Measurements from ENCODE around the gene SUV39H2. TPM values are rescaled to one million over a fixed set of nuclear protein-coding genes. Genes with fewer than 3 reads are reported as not detected.
"Not testable (repeated sequence)": the region's sequence is repeated elsewhere in the genome, so short reads cannot be mapped to it uniquely, and the experiment has no call there.

Gene SUV39H2
- total RNA-seq, 3 donors from 2014 or later, result 19.6 to 22.0 (median 21.6) TPM

DNA sequence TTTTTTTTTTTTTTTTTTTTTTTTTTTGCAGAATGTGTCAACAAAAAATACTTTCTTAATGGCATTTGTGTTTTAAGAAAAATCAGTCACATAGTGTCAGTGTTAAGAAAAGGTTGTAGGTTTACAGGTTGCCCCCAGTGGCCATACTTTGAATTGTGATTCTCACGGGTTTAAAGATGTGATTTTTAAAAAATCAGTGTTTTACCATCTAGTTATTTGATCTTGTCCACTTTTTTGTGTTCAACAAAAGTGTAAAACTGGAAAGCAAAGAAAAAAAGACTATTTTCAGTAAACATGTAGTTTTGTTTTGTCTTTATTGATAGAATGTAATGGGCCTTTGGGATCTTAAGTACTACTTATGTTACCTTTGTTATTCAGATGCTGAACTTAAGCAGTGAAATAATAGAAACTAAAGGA is 25.7 kb downstream of the SUV39H2 start:
- Mint-ChIP-seq H3K36me3 (ENCODE audit: insufficient read depth) (peaks cover 27% of the 10 kb centered on the region), H3K4me1 (ENCODE audit: low read depth) (peaks cover 12% of the 10 kb centered on the region), H3K9me3 (peaks cover 2% of the 10 kb centered on the region), H3K4me3 (no peak overlapping the region), H3K27me3 (ENCODE audit: low read depth) (no peaks in the 10 kb centered on the region)
- DNase-seq, result no peak
- ATAC-seq, result peak in 1 of 2 donors; percentile 46

GRCh38 chr10:14904864-14905263 is 26.2 kb downstream of the SUV39H2 start:
- Mint-ChIP-seq H3K9me3 (peaks cover 2% of the 10 kb centered on the region), H3K4me3 (no peak overlapping the region), H3K27me3 (ENCODE audit: low read depth) (no peaks in the 10 kb centered on the region), H3K36me3 (ENCODE audit: insufficient read depth) (peaks cover 23% of the 10 kb centered on the region), H3K4me1 (ENCODE audit: low read depth) (peaks cover 12% of the 10 kb centered on the region)
- no peak for DNase-seq
- no peak for ATAC-seq

- H3K4me1 Mint-ChIP-seq (ENCODE audit: low read depth), result peaks cover 14% of the 10 kb centered on the region
- peaks cover 2% of the 10 kb centered on the region for H3K9me3 Mint-ChIP-seq
- no peaks in the 10 kb centered on the region for H3K27me3 Mint-ChIP-seq (ENCODE audit: low read depth)
- H3K36me3 Mint-ChIP-seq (ENCODE audit: insufficient read depth), result peaks cover 31% of the 10 kb centered on the region
- no peak for DNase-seq
- no peak for ATAC-seq
- no peak overlapping the region for H3K4me3 Mint-ChIP-seq
Observed at GRCh38 chr10:14905890-14906289, 27.2 kb downstream of the SUV39H2 start.

- H3K36me3 Mint-ChIP-seq (ENCODE audit: insufficient read depth), result peaks cover 40% of the 10 kb centered on the region
Observed at GRCh38 chr10:14906765-14907164, 28.1 kb downstream of the SUV39H2 start.

GRCh38 chr10:14907591-14907990 is 28.9 kb downstream of the SUV39H2 start:
- not testable (repeated sequence) for H3K9me3 Mint-ChIP-seq; ATAC-seq; H3K27me3 Mint-ChIP-seq (ENCODE audit: low read depth); DNase-seq; H3K4me3 Mint-ChIP-seq
- Mint-ChIP-seq H3K4me1 (ENCODE audit: low read depth) (peaks cover 21% of the 10 kb centered on the region), H3K36me3 (ENCODE audit: insufficient read depth) (peaks cover 46% of the 10 kb centered on the region)

More at GRCh38 chr10:14906765-14907164, 28.1 kb downstream of the SUV39H2 start:
- no peak for DNase-seq
- peaks cover 2% of the 10 kb centered on the region for H3K9me3 Mint-ChIP-seq
- H3K4me3 Mint-ChIP-seq, result no peak overlapping the region
- H3K27me3 Mint-ChIP-seq (ENCODE audit: low read depth), result no peaks in the 10 kb centered on the region
- H3K4me1 Mint-ChIP-seq (ENCODE audit: low read depth), result peaks cover 21% of the 10 kb centered on the region
- ATAC-seq, result no peak

GRCh38 chr10:14909101-14909500 is 30.4 kb downstream of the SUV39H2 start:
- Mint-ChIP-seq H3K36me3 (ENCODE audit: insufficient read depth) (peaks cover 55% of the 10 kb centered on the region), H3K9me3 (peaks cover 2% of the 10 kb centered on the region), H3K27me3 (ENCODE audit: low read depth) (no peaks in the 10 kb centered on the region), H3K4me3 (no peak overlapping the region), H3K4me1 (ENCODE audit: low read depth) (peaks cover 25% of the 10 kb centered on the region)
- ATAC-seq (no peak), DNase-seq (no peak)

GRCh38 chr10:14910953-14911352 is 32.3 kb downstream of the SUV39H2 start:
- Mint-ChIP-seq H3K27me3 (ENCODE audit: low read depth) (no peaks in the 10 kb centered on the region), H3K4me3 (no peak overlapping the region), H3K36me3 (ENCODE audit: insufficient read depth) (peaks cover 70% of the 10 kb centered on the region), H3K4me1 (ENCODE audit: low read depth) (peaks cover 29% of the 10 kb centered on the region), H3K9me3 (peaks cover 2% of the 10 kb centered on the region)
- DNase-seq (no peak), ATAC-seq (no peak)

- no peak for ATAC-seq
- no peaks in the 10 kb centered on the region for H3K27me3 Mint-ChIP-seq (ENCODE audit: low read depth)
- H3K36me3 Mint-ChIP-seq (ENCODE audit: insufficient read depth), result peaks cover 74% of the 10 kb centered on the region
- peaks cover 31% of the 10 kb centered on the region for H3K4me1 Mint-ChIP-seq (ENCODE audit: low read depth)
- no peak overlapping the region for H3K4me3 Mint-ChIP-seq
- peaks cover 2% of the 10 kb centered on the region for H3K9me3 Mint-ChIP-seq
- no peak for DNase-seq
Observed at GRCh38 chr10:14911801-14912200, 33.1 kb downstream of the SUV39H2 start.

DNA sequence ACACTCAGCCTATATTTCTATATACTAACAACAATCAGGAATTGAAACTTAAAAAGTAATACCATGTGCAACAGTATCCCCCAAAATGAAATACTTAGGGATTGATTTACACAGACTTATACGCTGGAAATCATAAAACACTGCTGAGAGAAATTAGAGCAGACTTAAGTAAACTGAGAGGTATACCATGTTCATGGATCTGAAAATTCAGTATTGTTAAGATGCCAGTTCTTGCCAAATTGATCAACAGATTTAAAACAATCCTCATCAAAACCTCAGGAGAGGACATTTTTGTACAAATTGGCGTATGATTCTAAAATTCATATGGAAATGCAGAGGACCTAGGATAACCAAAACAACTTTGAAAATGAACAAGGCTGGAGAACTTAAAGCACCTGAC is 37.9 kb downstream of the SUV39H2 start:
- Mint-ChIP-seq H3K27me3 (ENCODE audit: low read depth) (no peaks in the 10 kb centered on the region), H3K9me3 (peaks cover 8% of the 10 kb centered on the region), H3K4me3 (no peak overlapping the region), H3K36me3 (ENCODE audit: insufficient read depth) (peaks cover 81% of the 10 kb centered on the region), H3K4me1 (ENCODE audit: low read depth) (peaks cover 21% of the 10 kb centered on the region)
- ATAC-seq, result no peak
- no peak for DNase-seq

DNA sequence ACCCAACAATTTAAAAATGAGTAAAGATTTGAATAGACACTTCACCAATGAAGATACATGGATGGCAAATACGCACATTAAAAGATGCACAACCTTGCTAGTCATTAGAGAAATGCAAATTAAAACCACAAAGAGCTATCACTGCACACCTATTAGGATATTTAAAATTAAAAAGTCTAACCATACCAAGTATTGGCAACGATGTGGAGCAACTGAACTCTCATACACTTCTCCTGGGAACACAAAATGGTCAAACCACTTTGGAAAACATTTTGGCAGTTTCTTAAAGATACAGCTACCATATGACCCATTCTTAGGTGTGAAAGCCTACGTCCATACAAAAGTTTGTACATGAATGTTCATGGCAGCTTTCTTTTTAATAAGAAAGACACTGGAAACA is 39.2 kb downstream of the SUV39H2 start:
- H3K4me1 Mint-ChIP-seq (ENCODE audit: low read depth), result peaks cover 21% of the 10 kb centered on the region
- peaks cover 82% of the 10 kb centered on the region for H3K36me3 Mint-ChIP-seq (ENCODE audit: insufficient read depth)
- no peak overlapping the region for H3K4me3 Mint-ChIP-seq
- no peaks in the 10 kb centered on the region for H3K27me3 Mint-ChIP-seq (ENCODE audit: low read depth)
- peaks cover 8% of the 10 kb centered on the region for H3K9me3 Mint-ChIP-seq
- no peak for ATAC-seq
- DNase-seq, result no peak

DNA sequence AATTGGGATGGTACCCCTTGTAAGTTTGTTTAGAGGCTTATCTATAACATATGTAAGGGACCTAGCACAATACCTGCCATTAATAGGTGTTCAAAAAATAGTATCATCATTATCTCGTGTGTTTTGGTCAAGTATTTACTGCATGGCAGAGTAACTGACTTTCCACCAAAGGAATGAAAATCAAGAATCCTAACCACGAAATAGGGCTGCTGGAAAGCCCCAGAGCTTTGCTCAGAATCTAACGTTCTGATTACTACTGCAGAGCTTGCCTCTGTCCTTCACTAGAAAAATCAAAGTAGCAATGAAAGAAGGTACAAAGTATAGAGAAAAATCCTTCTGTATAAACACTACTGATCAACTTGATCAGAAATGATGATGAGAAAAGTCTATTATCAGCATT is 40.3 kb downstream of the SUV39H2 start:
- H3K4me3 Mint-ChIP-seq, result no peak overlapping the region
- no peak for ATAC-seq

DNA sequence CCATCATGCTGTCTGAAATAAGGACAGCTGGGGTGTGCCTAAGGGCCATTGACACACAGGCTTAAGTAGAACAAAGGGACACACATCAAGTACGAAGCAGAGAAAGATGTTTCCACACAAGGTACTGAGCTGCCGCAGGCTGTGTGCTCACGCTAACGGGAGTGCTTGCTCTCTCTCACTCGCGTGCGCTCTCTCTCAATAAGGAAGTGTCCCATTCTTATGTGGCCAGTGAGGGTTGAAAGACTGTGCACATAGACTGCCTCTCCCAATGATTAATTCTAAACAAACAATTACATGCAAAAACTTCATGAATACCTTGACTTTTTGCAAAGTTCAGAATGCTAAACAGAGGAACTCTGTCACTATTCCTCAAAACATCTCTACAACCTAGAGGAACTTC is 45.3 kb downstream of the SUV39H2 start:
- Mint-ChIP-seq H3K4me3 (no peak overlapping the region), H3K36me3 (ENCODE audit: insufficient read depth) (peaks cover 62% of the 10 kb centered on the region), H3K4me1 (ENCODE audit: low read depth) (peaks cover 1% of the 10 kb centered on the region), H3K27me3 (ENCODE audit: low read depth) (no peaks in the 10 kb centered on the region), H3K9me3 (peaks cover 2% of the 10 kb centered on the region)
- DNase-seq (no peak), ATAC-seq (no peak)

More for the DNA sequence above, 40.3 kb downstream of the SUV39H2 start:
- no peak for DNase-seq
- H3K36me3 Mint-ChIP-seq (ENCODE audit: insufficient read depth), result peaks cover 83% of the 10 kb centered on the region
- H3K9me3 Mint-ChIP-seq, result peaks cover 8% of the 10 kb centered on the region
- peaks cover 19% of the 10 kb centered on the region for H3K4me1 Mint-ChIP-seq (ENCODE audit: low read depth)
- H3K27me3 Mint-ChIP-seq (ENCODE audit: low read depth), result no peaks in the 10 kb centered on the region

DNA sequence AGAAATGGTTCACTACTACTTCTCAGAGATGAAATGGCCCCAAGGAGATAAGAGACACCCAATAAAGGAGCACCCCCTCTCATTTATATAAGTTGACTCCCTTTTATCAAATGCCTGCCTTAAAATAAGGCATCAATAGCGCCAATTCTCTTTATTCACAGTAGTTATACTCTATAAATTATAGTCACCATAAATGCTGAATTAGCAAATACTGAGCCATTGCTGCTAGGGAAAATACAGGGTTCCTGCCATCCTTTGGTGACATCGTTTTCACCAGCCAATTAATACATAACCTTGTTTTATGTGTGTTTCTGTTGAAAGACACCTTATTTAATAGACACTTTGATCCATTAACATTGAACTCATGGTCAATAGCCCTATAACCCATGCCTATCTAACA is 46.6 kb downstream of the SUV39H2 start:
- DNase-seq, result no peak
- ATAC-seq, result no peak
- H3K27me3 Mint-ChIP-seq (ENCODE audit: low read depth), result no peaks in the 10 kb centered on the region
- H3K4me1 Mint-ChIP-seq (ENCODE audit: low read depth), result peaks cover 1% of the 10 kb centered on the region
- H3K4me3 Mint-ChIP-seq, result no peak overlapping the region
- H3K36me3 Mint-ChIP-seq (ENCODE audit: insufficient read depth), result peaks cover 52% of the 10 kb centered on the region
- H3K9me3 Mint-ChIP-seq, result no peaks in the 10 kb centered on the region

DNA sequence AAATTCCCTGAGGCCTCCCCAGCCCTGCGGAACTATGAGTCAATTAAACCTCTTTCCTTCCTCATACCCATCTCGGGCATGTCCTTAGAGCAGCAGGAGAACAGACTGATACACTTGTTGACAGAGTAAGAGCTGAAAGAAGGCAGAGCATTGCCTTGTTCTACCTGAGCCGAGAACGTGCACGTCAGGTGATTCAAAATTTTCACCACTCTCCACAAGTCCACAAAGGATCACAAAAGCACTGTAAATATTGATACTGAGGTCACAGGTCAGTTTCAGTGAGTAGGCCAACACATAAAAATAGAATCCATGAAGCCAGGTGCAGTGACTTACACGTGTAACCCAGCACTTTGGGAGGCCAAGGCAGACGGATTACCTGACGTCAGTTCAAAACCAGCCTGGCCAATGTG is 47.4 kb downstream of the SUV39H2 start:
- H3K36me3 Mint-ChIP-seq (ENCODE audit: insufficient read depth), result peaks cover 49% of the 10 kb centered on the region
- no peak overlapping the region for H3K4me3 Mint-ChIP-seq
- DNase-seq (no peak), ATAC-seq (no peak)
- H3K4me1 Mint-ChIP-seq (ENCODE audit: low read depth), result peaks cover 1% of the 10 kb centered on the region
- no peaks in the 10 kb centered on the region for H3K27me3 Mint-ChIP-seq (ENCODE audit: low read depth)
- H3K9me3 Mint-ChIP-seq, result no peaks in the 10 kb centered on the region

GRCh38 chr10:14926722-14927416 is 48.2 kb downstream of the SUV39H2 start:
- DNase-seq, result no peak
- Mint-ChIP-seq H3K4me3 (no peak overlapping the region), H3K36me3 (ENCODE audit: insufficient read depth) (peaks cover 47% of the 10 kb centered on the region), H3K27me3 (ENCODE audit: low read depth) (no peaks in the 10 kb centered on the region), H3K9me3 (no peaks in the 10 kb centered on the region), H3K4me1 (ENCODE audit: low read depth) (peaks cover 1% of the 10 kb centered on the region)
- no peak for ATAC-seq
